ENCODE measurements around the gene ANKRD49.

ANKRD49 gene

GRCh38 chr11:94539420-94539819 lies 45.6 kb downstream of the ANKRD49 start:
- Histone ChIP-seq H2BK120ac (ENCODE audit: low read depth, low read length) (no peak overlapping the region), H3K4me3 (ENCODE audit: low read length) (no peak overlapping the region), H3K4me1 (ENCODE audit: control insufficient read depth, low read depth, low read length) (no peaks in the 10 kb centered on the region), H4K8ac (ENCODE audit: low read depth, low read length) (no peak overlapping the region), H2AK5ac (ENCODE audit: low read length) (no peak overlapping the region), H4K5ac (ENCODE audit: low read length) (no peak overlapping the region), H3K4me2 (ENCODE audit: low read length) (no peak overlapping the region), H3K36me3 (ENCODE audit: control insufficient read depth, insufficient read depth, low read length) (no peaks in the 10 kb centered on the region), H3K9ac (ENCODE audit: low read length) (no peak overlapping the region), H3K27ac (ENCODE audit: low read depth, low read length) (no peak overlapping the region), H3K79me1 (ENCODE audit: low read length) (no peaks in the 10 kb centered on the region), H3K27me3 (ENCODE audit: insufficient read depth, low read length, poor library complexity) (no peaks in the 10 kb centered on the region), H3K23ac (ENCODE audit: low read length) (no peak overlapping the region), H2BK5ac (ENCODE audit: low read length) (no peak overlapping the region), H3K79me2 (ENCODE audit: control insufficient read depth, insufficient read depth, low read length) (no peaks in the 10 kb centered on the region), H3K56ac (ENCODE audit: low read length) (no peak overlapping the region), H3K4ac (ENCODE audit: low read depth, low read length) (no peak overlapping the region), H3K18ac (ENCODE audit: low read length) (no peak overlapping the region), H2BK15ac (replicated peaks; ENCODE audit: low read depth) (no peak overlapping the region)
- DNase-seq, result no peak
- WGBS (ENCODE audit: extremely low coverage, insufficient coverage, low lambda C conversion rate), result no CpG with 5 or more reads among the region's 1 CpG

GRCh38 chr11:94543695-94544645 lies 50.2 kb downstream of the ANKRD49 start, which contains the start of gene FUT4:
TSS of gene FUT4 (plus strand) at chr11:94543921. CDS start at chr11:94544134, 213 bp downstream.
- peak within 1 kb of the TSS; percentile 83 for H3K9ac ChIP-seq (ENCODE audit: low read length)
- peak within 1 kb of the TSS; percentile 63 for H3K4me3 ChIP-seq (ENCODE audit: low read length)
- H3K79me1 ChIP-seq (ENCODE audit: low read length), result no peaks in the 10 kb centered on the region
- peak within 1 kb of the TSS; percentile 97 for H3K23ac ChIP-seq (ENCODE audit: low read length)
- H2BK120ac ChIP-seq (ENCODE audit: low read depth, low read length), result no peak within 1 kb of the TSS
- H3K4me2 ChIP-seq (ENCODE audit: low read length), result peak within 1 kb of the TSS; percentile 86
- H2AK5ac ChIP-seq (ENCODE audit: low read length), result no peak within 1 kb of the TSS
- H3K4me1 ChIP-seq (ENCODE audit: control insufficient read depth, low read depth, low read length), result no peaks in the 10 kb centered on the region
- WGBS (ENCODE audit: extremely low coverage, insufficient coverage, low lambda C conversion rate), result no CpG with 5 or more reads among the region's 109 CpGs
- H4K8ac ChIP-seq (ENCODE audit: low read depth, low read length), result no peak within 1 kb of the TSS
- H3K27me3 ChIP-seq (ENCODE audit: insufficient read depth, low read length, poor library complexity), result no peaks in the 10 kb centered on the region
- H3K56ac ChIP-seq (ENCODE audit: low read length), result peak within 1 kb of the TSS; percentile 99
- peak within 1 kb of the TSS; percentile 72 for H2BK5ac ChIP-seq (ENCODE audit: low read length)
- peak within 1 kb of the TSS; percentile 50 for H3K4ac ChIP-seq (ENCODE audit: low read depth, low read length)
- peak; percentile 93 for DNase-seq
- H3K36me3 ChIP-seq (ENCODE audit: control insufficient read depth, insufficient read depth, low read length), result no peaks in the 10 kb centered on the region
- H3K18ac ChIP-seq (ENCODE audit: low read length), result peak within 1 kb of the TSS; percentile 69
- H2BK15ac ChIP-seq (replicated peaks; ENCODE audit: low read depth), result no peak within 1 kb of the TSS
- peak within 1 kb of the TSS; percentile 68 for H3K27ac ChIP-seq (ENCODE audit: low read depth, low read length)
- no peak within 1 kb of the TSS for H4K5ac ChIP-seq (ENCODE audit: low read length)
- no peaks in the 10 kb centered on the region for H3K79me2 ChIP-seq (ENCODE audit: control insufficient read depth, insufficient read depth, low read length)

GRCh38 chr11:94544646-94545263 lies 51.0 kb downstream of the ANKRD49 start:
- H3K27ac ChIP-seq (ENCODE audit: low read depth, low read length), result no peak overlapping the region
- peak overlapping the region; percentile 83 for H3K9ac ChIP-seq (ENCODE audit: low read length)
- no CpG with 5 or more reads among the region's 59 CpGs for WGBS (ENCODE audit: extremely low coverage, insufficient coverage, low lambda C conversion rate)
- no peak overlapping the region for H3K23ac ChIP-seq (ENCODE audit: low read length)
- H2BK5ac ChIP-seq (ENCODE audit: low read length), result no peak overlapping the region
- no peak overlapping the region for H4K5ac ChIP-seq (ENCODE audit: low read length)
- peak; percentile 49 for DNase-seq
- H2AK5ac ChIP-seq (ENCODE audit: low read length), result no peak overlapping the region
- H2BK15ac ChIP-seq (replicated peaks; ENCODE audit: low read depth), result no peak overlapping the region
- no peak overlapping the region for H4K8ac ChIP-seq (ENCODE audit: low read depth, low read length)
- H3K27me3 ChIP-seq (ENCODE audit: insufficient read depth, low read length, poor library complexity), result no peaks in the 10 kb centered on the region
- H3K4me3 ChIP-seq (ENCODE audit: low read length), result peak overlapping the region; percentile 48
- no peaks in the 10 kb centered on the region for H3K4me1 ChIP-seq (ENCODE audit: control insufficient read depth, low read depth, low read length)
- H3K4me2 ChIP-seq (ENCODE audit: low read length), result peak overlapping the region; percentile 73
- no peaks in the 10 kb centered on the region for H3K79me2 ChIP-seq (ENCODE audit: control insufficient read depth, insufficient read depth, low read length)
- H3K56ac ChIP-seq (ENCODE audit: low read length), result peak overlapping the region; percentile 99
- no peaks in the 10 kb centered on the region for H3K36me3 ChIP-seq (ENCODE audit: control insufficient read depth, insufficient read depth, low read length)
- no peaks in the 10 kb centered on the region for H3K79me1 ChIP-seq (ENCODE audit: low read length)
- H2BK120ac ChIP-seq (ENCODE audit: low read depth, low read length), result no peak overlapping the region
- peak overlapping the region; percentile 9 for H3K18ac ChIP-seq (ENCODE audit: low read length)
- H3K4ac ChIP-seq (ENCODE audit: low read depth, low read length), result no peak overlapping the region

- WGBS (ENCODE audit: extremely low coverage, insufficient coverage, low lambda C conversion rate), result no CpG with 5 or more reads among the region's 54 CpGs
Observed at GRCh38 chr11:94545264-94546161, 51.7 kb downstream of the ANKRD49 start.

GRCh38 chr11:94546162-94546470 lies 52.3 kb downstream of the ANKRD49 start:
- peak overlapping the region; percentile 29 for H3K4me2 ChIP-seq (ENCODE audit: low read length)
- no peak overlapping the region for H2BK120ac ChIP-seq (ENCODE audit: low read depth, low read length)
- H2AK5ac ChIP-seq (ENCODE audit: low read length), result no peak overlapping the region
- no peak for DNase-seq
- H4K5ac ChIP-seq (ENCODE audit: low read length), result no peak overlapping the region
- no peaks in the 10 kb centered on the region for H3K36me3 ChIP-seq (ENCODE audit: control insufficient read depth, insufficient read depth, low read length)
- H2BK15ac ChIP-seq (replicated peaks; ENCODE audit: low read depth), result no peak overlapping the region
- H3K23ac ChIP-seq (ENCODE audit: low read length), result no peak overlapping the region
- no peaks in the 10 kb centered on the region for H3K27me3 ChIP-seq (ENCODE audit: insufficient read depth, low read length, poor library complexity)
- H3K79me1 ChIP-seq (ENCODE audit: low read length), result no peaks in the 10 kb centered on the region
- no peaks in the 10 kb centered on the region for H3K79me2 ChIP-seq (ENCODE audit: control insufficient read depth, insufficient read depth, low read length)
- H3K27ac ChIP-seq (ENCODE audit: low read depth, low read length), result no peak overlapping the region
- H3K4me1 ChIP-seq (ENCODE audit: control insufficient read depth, low read depth, low read length), result no peaks in the 10 kb centered on the region
- H3K4ac ChIP-seq (ENCODE audit: low read depth, low read length), result no peak overlapping the region
- H3K9ac ChIP-seq (ENCODE audit: low read length), result peak overlapping the region; percentile 42
- no peak overlapping the region for H4K8ac ChIP-seq (ENCODE audit: low read depth, low read length)
- no CpG with 5 or more reads among the region's 2 CpGs for WGBS (ENCODE audit: extremely low coverage, insufficient coverage, low lambda C conversion rate)
- H2BK5ac ChIP-seq (ENCODE audit: low read length), result no peak overlapping the region
- no peak overlapping the region for H3K4me3 ChIP-seq (ENCODE audit: low read length)
- no peak overlapping the region for H3K18ac ChIP-seq (ENCODE audit: low read length)
- peak overlapping the region; percentile 27 for H3K56ac ChIP-seq (ENCODE audit: low read length)

More at GRCh38 chr11:94545264-94546161, 51.7 kb downstream of the ANKRD49 start:
- peak overlapping the region; percentile 99 for H3K56ac ChIP-seq (ENCODE audit: low read length)
- H4K8ac ChIP-seq (ENCODE audit: low read depth, low read length), result no peak overlapping the region
- no peak overlapping the region for H3K4ac ChIP-seq (ENCODE audit: low read depth, low read length)
- H3K79me1 ChIP-seq (ENCODE audit: low read length), result no peaks in the 10 kb centered on the region
- no peaks in the 10 kb centered on the region for H3K4me1 ChIP-seq (ENCODE audit: control insufficient read depth, low read depth, low read length)
- peak overlapping the region; percentile 73 for H3K4me2 ChIP-seq (ENCODE audit: low read length)
- H2BK5ac ChIP-seq (ENCODE audit: low read length), result no peak overlapping the region
- H3K18ac ChIP-seq (ENCODE audit: low read length), result no peak overlapping the region
- H3K79me2 ChIP-seq (ENCODE audit: control insufficient read depth, insufficient read depth, low read length), result no peaks in the 10 kb centered on the region
- H3K27ac ChIP-seq (ENCODE audit: low read depth, low read length), result no peak overlapping the region
- no peaks in the 10 kb centered on the region for H3K27me3 ChIP-seq (ENCODE audit: insufficient read depth, low read length, poor library complexity)
- H4K5ac ChIP-seq (ENCODE audit: low read length), result no peak overlapping the region
- H3K23ac ChIP-seq (ENCODE audit: low read length), result peak overlapping the region; percentile 48
- H2BK120ac ChIP-seq (ENCODE audit: low read depth, low read length), result no peak overlapping the region
- H3K36me3 ChIP-seq (ENCODE audit: control insufficient read depth, insufficient read depth, low read length), result no peaks in the 10 kb centered on the region
- DNase-seq, result no peak
- peak overlapping the region; percentile 83 for H3K9ac ChIP-seq (ENCODE audit: low read length)
- H2BK15ac ChIP-seq (replicated peaks; ENCODE audit: low read depth), result no peak overlapping the region
- peak overlapping the region; percentile 48 for H3K4me3 ChIP-seq (ENCODE audit: low read length)
- no peak overlapping the region for H2AK5ac ChIP-seq (ENCODE audit: low read length)
